Activated CD4-positive, alpha-beta T cell treated with anti-CD3 and anti-CD28 coated beads for 24 hours (primary cell): ENCODE data around the gene PTPRK.
"Not testable (repeated sequence)": the region's sequence is repeated elsewhere in the genome, so short reads cannot be mapped to it uniquely, and the experiment has no call there.

Experiments
- DNase-seq, 2 donors: peaks; one replicate each; pipeline ENCODE4 v3.0.0-alpha.2; 2020; ENCODE audit warnings: low read depth in 2 of 2

Gene PTPRK

DNA sequence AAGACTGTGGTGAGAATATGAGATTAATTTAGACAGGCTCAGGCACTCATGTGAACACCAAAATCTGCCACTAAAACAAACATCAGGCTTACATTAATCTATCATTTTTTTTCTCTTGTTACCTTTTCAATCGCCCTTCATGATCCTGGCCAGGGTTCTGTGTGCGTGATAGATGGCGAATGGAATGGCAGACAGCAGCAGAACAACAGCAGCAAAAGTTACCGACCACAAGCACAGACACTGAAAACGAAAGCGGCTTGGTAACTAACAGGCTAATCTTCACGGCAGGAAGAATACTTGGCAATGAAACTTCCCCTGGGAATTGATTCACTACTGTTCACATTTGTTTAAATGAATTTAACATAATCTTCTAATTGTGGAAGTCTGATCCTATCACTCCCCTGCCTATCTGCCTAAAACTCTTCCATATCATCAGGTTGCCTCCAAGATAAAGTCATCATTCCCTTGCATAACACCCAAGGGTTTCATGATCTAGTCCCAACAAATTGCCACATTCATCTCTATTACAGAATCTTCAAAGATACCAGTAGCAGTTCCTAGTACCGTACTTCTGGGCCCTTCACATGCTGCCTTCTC, 28.7 kb downstream of the PTPRK start:
- no peak for DNase-seq

DNA sequence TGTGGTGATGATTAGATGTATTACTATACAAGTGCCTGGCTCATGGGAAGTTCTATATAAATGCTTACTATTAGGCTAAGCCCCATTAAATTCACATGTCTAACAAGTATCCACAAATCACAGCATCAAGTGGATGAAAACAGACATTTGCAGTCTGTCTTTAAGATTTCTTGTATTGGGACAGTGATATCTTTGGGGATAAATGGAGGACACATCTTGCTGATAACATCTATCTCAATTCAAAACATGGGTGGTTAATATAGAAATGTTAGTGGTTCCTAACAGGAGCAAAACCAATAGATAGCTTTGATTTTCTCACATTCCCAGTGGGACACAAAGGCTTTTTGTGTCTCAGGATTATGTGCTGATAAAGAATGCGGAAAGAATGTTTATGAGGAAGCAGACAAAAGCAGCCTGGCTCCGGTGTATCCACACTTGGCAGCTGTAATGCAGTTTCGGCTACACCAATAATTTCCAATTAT, 29.3 kb downstream of the PTPRK start:
- DNase-seq = no peak

DNA sequence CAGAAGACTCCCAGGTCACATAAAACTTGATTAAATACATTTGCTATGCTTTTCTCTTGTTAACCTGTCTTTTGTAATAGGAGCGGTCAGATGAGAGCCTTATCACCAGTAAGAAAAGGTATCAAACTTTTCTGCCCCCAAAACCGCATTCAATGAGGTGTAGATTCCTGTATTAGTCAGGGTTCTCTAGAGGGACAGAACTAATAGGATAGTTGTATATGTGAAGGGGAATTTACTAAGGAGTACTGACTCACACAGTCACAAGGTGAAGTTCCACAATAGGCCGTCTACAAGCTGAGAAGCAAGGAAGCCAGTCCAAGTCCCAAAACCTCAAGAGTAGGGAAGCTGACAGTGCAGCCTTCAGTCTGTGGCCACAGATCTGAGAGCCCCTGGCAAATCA, 32.7 kb downstream of the PTPRK start:
- DNase-seq = no peak

GRCh38 chr6:128487055-128487454, 33.3 kb downstream of the PTPRK start:
- no peak for DNase-seq

GRCh38 chr6:128486580-128486979, 33.8 kb downstream of the PTPRK start:
- DNase-seq = not testable (repeated sequence)

GRCh38 chr6:128483472-128484135, 36.8 kb downstream of the PTPRK start:
- no peak for DNase-seq

DNA sequence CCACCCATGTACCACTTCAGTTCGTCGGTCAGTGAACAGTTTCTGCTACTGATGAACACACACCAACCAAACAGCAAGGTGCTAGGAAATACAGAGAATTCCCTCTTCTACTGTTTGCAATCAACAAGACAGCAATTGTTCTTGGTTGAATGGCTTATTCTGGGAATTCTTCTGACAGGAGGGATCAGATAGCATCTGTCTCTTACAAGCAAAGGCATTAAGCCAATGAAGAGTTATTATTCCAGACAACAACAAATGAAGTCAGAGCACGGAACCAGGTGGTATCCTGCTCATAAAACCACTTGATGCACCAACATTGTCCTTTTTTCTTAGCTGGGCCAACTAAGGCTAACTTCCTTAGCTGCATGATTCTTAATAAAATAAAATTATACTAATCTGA, 37.8 kb downstream of the PTPRK start:
- DNase-seq = no peak

- DNase-seq = no peak
Observed at GRCh38 chr6:128479991-128480390, 40.4 kb downstream of the PTPRK start.

- DNase-seq = no peak
Observed at GRCh38 chr6:128479048-128479666, 41.2 kb downstream of the PTPRK start.

DNA sequence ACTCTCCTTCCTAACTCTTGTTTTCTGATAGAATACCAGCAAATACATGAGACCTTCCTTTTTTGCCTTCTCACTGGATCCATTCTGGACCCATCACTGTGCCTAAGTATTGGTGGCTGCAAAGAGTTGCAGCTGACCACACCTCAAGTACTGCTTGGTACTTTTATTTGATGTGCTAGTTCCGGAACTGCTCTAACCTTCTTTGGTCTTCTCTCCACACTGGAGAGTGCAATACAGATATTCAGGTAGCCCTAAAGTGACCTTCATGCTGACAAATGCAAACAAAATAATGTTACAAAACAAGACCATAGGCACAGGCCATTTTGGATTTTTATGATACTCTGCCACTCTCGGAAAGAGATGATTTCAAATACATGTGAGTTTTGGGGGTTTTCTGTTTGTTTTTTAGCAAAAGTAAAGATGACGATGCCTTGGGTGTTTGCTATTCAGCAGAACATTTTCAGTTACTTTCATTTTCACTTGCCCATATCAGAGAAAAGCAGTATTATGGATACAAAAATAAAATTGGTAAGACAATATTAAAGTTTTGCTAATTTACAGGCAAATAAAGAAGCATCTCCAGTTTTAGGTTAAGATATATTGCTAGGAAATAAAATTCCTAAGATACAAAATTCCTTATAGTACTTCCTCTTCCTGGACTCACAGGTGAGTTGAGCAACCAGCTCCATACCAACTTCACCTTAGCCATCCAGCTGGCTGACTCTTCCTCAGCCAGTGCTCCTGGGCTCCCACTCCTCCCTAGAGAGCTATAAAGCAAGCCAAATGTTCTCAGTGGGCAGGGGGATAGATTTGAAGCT, 42.0 kb downstream of the PTPRK start:
- DNase-seq = no peak

GRCh38 chr6:128474933-128475332, 45.5 kb downstream of the PTPRK start:
- no peak for DNase-seq

DNA sequence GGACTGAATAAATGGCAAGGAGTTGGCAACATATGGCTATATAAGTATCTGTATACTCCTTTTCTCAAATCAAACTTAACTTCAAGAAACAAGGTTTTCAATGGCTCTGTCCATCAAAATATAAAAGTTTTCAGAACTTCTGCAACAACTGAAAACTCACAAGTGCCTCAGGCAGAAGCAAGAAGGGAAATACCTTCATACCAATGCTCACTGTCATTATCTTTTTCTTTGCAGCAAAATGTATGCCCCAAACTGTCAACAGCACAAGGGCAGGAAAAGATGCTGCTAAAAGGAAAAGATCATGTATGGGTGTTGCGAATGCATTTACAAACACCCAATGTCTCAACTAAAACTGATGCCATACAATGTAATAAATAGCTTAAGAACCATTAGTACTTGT, 45.9 kb downstream of the PTPRK start:
- no peak for DNase-seq

DNA sequence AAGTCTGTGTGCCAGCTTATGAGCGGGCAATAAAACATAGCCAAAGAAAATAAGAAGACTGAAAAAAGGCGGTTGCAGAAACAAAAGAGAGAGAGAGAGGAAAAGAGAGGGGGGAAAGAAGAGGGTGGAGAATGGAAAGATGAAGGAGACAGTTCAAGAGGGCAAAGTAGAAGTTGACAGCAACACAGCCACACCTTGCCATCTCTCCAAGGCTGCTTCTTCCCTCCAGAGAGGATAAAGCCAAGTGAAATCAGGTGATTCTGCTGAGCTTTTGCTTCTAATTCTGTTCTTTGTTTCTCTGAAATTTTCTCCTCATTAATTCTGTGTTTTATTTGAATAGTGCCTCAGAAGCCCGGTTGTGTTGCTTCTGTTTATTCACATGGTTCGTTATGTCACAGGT, 48.5 kb downstream of the PTPRK start:
- no peak for DNase-seq

GRCh38 chr6:128465368-128466343, 54.7 kb downstream of the PTPRK start:
- DNase-seq = no peak

DNA sequence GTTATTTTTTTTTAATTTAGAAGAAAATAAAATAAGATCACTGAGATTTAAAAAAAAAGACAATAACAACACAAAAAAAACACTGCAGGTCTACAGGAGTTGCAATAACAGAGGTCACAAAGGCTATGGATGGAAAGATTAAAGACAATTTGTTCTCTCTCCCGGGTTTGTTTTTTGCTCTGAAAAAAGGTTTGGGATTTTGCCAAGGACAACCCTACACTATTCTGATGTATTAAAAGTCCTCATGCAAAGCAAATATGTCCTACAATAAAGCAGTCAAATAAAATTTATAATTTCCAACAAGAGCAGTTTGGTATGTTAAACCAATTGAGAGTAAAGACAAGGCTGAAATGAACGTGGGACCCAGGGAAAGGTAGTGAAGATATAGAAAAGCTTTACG, 55.6 kb downstream of the PTPRK start:
- DNase-seq = no peak

- DNase-seq = no peak
Observed at GRCh38 chr6:128463942-128464341, 56.5 kb downstream of the PTPRK start.

- DNase-seq = no peak
Observed at GRCh38 chr6:128461501-128461900, 58.9 kb downstream of the PTPRK start.

DNA sequence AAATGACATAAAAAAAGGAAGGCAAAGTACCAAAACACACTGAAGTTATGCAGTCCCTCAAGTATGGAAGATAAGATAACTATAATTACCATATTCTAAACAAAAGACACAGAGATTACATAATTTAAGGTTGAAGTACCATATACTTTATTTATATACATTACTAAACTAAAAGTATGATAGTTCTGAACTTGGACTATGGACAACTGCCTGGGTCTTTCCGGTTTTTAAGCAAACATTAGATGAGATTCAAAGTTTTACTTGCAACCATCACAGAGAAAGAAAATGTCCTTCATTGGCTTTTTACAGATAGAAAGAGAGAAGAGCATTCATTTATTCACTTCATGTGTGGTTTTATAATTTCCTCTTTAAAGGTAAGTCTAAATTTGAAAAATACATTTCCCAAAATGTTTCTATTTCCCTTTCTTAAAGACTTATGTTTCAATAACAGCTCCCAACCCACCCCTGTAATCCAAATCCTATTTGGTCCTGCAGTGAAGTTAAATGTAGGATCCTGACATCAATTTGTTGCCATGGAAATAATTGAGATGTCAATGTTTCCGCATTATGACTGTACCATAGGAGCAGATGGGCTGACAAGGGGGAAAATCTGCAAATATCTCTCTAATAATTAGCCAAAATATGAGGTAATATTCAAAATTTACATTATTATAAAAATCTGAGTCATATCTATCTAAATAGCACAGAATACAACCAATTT, 63.7 kb downstream of the PTPRK start:
- no peak for DNase-seq

GRCh38 chr6:128455959-128456358, 64.4 kb downstream of the PTPRK start:
- DNase-seq = no peak

DNA sequence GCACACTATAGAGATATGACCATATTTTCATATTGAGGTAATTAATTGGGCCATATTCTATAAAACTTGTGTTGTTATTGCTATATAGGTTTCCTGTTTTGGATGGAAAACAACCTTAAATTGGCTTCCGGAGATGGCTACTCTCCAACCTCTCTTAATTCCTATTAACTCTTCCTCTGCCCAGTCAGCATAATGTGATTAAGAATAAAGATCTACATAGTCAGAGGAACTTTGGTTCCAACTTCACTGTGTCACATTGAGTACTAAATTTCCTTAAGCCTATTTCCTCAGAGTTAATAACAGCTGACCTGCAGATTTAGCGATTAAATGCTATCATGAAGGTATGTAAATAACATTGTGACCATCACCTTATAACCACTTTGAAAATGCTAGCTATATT, 67.7 kb downstream of the PTPRK start:
- DNase-seq = no peak

- DNase-seq = no peak
Observed at GRCh38 chr6:128446497-128446896, 73.9 kb downstream of the PTPRK start.
